ENCODE results near the gene TRIM7.

DNA sequence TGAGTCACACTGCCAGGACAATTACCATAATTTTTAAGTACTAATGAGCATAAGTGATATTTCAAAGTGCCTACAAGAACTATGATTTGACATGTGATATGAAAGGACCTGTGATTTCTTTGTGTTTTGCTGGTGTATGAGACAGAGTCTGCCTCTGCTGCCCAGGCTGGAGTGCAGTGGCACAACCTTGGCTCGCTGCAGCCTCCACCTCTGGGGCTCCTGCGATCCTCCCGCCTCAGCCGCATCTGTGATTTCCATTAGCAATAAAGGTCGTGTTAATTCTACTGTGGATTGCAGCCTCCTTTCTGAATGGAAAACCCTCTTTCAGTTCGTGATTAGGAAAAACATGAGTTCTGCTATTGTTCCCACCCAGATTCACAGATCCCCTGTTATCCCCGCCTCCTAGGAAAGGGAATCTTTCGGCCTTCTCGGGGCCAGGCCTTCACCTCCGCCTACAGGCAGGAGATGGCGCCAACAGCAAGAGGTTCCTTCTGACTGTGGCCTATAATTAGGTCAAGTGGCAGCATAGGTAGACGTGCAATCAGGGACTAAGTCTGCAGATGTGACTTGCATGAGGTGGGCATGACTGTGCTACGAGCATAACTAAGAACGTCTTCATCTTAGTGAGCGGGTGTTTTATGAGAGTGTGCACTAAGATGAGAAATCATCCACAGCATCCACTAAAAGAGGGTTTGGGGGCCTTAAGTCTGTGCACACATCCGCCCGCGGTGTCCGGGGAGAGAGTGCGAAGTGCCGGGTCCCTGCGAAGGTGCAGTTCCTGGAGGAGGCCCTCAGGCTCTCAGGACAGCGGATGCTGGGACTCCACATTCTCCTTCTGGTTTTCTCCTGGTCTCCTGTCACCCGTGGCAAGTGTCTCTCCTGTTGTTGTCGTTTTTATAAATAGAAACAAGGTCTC lies 23.1 kb downstream of the TRIM7 start:
- TF ChIP-seq, protein P1, sequence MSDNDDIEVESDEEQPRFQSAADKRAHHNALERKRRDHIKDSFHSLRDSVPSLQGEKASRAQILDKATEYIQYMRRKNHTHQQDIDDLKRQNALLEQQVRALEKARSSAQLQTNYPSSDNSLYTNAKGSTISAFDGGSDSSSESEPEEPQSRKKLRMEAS (IDR thresholded peaks at IDR 0.05), result no peak
- TF ChIP-seq EP300 (IDR thresholded peaks at IDR 0.05; ENCODE audit: borderline replicate concordance), result no peak
- TF ChIP-seq, protein P2, sequence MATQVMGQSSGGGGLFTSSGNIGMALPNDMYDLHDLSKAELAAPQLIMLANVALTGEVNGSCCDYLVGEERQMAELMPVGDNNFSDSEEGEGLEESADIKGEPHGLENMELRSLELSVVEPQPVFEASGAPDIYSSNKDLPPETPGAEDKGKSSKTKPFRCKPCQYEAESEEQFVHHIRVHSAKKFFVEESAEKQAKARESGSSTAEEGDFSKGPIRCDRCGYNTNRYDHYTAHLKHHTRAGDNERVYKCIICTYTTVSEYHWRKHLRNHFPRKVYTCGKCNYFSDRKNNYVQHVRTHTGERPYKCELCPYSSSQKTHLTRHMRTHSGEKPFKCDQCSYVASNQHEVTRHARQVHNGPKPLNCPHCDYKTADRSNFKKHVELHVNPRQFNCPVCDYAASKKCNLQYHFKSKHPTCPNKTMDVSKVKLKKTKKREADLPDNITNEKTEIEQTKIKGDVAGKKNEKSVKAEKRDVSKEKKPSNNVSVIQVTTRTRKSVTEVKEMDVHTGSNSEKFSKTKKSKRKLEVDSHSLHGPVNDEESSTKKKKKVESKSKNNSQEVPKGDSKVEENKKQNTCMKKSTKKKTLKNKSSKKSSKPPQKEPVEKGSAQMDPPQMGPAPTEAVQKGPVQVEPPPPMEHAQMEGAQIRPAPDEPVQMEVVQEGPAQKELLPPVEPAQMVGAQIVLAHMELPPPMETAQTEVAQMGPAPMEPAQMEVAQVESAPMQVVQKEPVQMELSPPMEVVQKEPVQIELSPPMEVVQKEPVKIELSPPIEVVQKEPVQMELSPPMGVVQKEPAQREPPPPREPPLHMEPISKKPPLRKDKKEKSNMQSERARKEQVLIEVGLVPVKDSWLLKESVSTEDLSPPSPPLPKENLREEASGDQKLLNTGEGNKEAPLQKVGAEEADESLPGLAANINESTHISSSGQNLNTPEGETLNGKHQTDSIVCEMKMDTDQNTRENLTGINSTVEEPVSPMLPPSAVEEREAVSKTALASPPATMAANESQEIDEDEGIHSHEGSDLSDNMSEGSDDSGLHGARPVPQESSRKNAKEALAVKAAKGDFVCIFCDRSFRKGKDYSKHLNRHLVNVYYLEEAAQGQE (IDR thresholded peaks at IDR 0.05; ENCODE audit: low read depth), result no peak
- no peak for TF ChIP-seq NFIC (IDR thresholded peaks at IDR 0.05)
- TF ChIP-seq CEBPB (IDR thresholded peaks at IDR 0.05), result no peak
- TF ChIP-seq, protein P3, sequence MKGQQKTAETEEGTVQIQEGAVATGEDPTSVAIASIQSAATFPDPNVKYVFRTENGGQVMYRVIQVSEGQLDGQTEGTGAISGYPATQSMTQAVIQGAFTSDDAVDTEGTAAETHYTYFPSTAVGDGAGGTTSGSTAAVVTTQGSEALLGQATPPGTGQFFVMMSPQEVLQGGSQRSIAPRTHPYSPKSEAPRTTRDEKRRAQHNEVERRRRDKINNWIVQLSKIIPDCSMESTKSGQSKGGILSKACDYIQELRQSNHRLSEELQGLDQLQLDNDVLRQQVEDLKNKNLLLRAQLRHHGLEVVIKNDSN (IDR thresholded peaks at IDR 0.05), result no peak
- no peak for TF ChIP-seq ZBTB7A (IDR thresholded peaks at IDR 0.05; ENCODE audit: low read depth)
- no peak for TF ChIP-seq TEAD4 (IDR thresholded peaks at IDR 0.05)
- no peak for TF ChIP-seq TAF1 (IDR thresholded peaks at IDR 0.05; ENCODE audit: low read depth)
- TF ChIP-seq CREB1 (IDR thresholded peaks at IDR 0.05; ENCODE audit: low read depth), result no peak
- TF ChIP-seq TCF12 (IDR thresholded peaks at IDR 0.05; ENCODE audit: low read depth), result no peak
- TF ChIP-seq FOXM1 (IDR thresholded peaks at IDR 0.05; ENCODE audit: borderline replicate concordance, low read depth), result no peak
- no peak for TF ChIP-seq YY1 (IDR thresholded peaks at IDR 0.05; ENCODE audit: low read depth)
- TF ChIP-seq RAD21 (IDR thresholded peaks at IDR 0.05; ENCODE audit: low read depth), result peak; percentile 92
